ENCODE data around the gene ISCA2.

Gene ISCA2

GRCh38 chr14:74462993-74463392 lies 30.6 kb upstream of the ISCA2 start:
- DNase-seq (ENCODE audit: low read depth): no peak
- TF ChIP-seq CTCF (IDR thresholded peaks at IDR 0.05; ENCODE audit: low read length, missing control alignments): no peak
- H3K4me3 ChIP-seq (replicated peaks; ENCODE audit: low read depth, low read length): no peak overlapping the region

- no peak for DNase-seq (ENCODE audit: low read depth)
- no peak overlapping the region for H3K4me3 ChIP-seq (replicated peaks; ENCODE audit: low read depth, low read length)
- no peak for TF ChIP-seq CTCF (IDR thresholded peaks at IDR 0.05; ENCODE audit: low read length, missing control alignments)
Observed at GRCh38 chr14:74463697-74464096, 29.9 kb upstream of the ISCA2 start.

GRCh38 chr14:74464785-74465184 lies 28.8 kb upstream of the ISCA2 start:
- no peak for TF ChIP-seq CTCF (IDR thresholded peaks at IDR 0.05; ENCODE audit: low read length, missing control alignments)
- no peak for DNase-seq (ENCODE audit: low read depth)
- H3K4me3 ChIP-seq (replicated peaks; ENCODE audit: low read depth, low read length): no peak overlapping the region

- H3K4me3 ChIP-seq (replicated peaks; ENCODE audit: low read depth, low read length): no peak overlapping the region
- no peak for TF ChIP-seq CTCF (IDR thresholded peaks at IDR 0.05; ENCODE audit: low read length, missing control alignments)
- DNase-seq (ENCODE audit: low read depth): no peak
Observed at GRCh38 chr14:74465335-74465734, 28.2 kb upstream of the ISCA2 start.

GRCh38 chr14:74468513-74468912 lies 25.1 kb upstream of the ISCA2 start:
- H3K4me3 ChIP-seq (replicated peaks; ENCODE audit: low read depth, low read length): no peak overlapping the region
- DNase-seq (ENCODE audit: low read depth): no peak
- no peak for TF ChIP-seq CTCF (IDR thresholded peaks at IDR 0.05; ENCODE audit: low read length, missing control alignments)

- H3K4me3 ChIP-seq (replicated peaks; ENCODE audit: low read depth, low read length): no peak overlapping the region
- no peak for TF ChIP-seq CTCF (IDR thresholded peaks at IDR 0.05; ENCODE audit: low read length, missing control alignments)
- no peak for DNase-seq (ENCODE audit: low read depth)
Observed at GRCh38 chr14:74469548-74470518, 23.7 kb upstream of the ISCA2 start.

GRCh38 chr14:74472601-74473000 lies 21.0 kb upstream of the ISCA2 start:
- TF ChIP-seq CTCF (IDR thresholded peaks at IDR 0.05; ENCODE audit: low read length, missing control alignments): no peak
- DNase-seq (ENCODE audit: low read depth): no peak
- no peak overlapping the region for H3K4me3 ChIP-seq (replicated peaks; ENCODE audit: low read depth, low read length)
